ENCODE measurements around the gene KIF7. TPM values are rescaled to one million over a fixed set of nuclear protein-coding genes. Genes with fewer than 3 reads are reported as not detected.
A peak's percentile ranks its signal among the peaks of the same experiment; 100 is the strongest.

Gene KIF7
- total and polyA plus RNA-seq, 2 donors (not counting 1 experiment from before 2014, with no cell fraction given) = 2.9 to 11.4 TPM

DNA sequence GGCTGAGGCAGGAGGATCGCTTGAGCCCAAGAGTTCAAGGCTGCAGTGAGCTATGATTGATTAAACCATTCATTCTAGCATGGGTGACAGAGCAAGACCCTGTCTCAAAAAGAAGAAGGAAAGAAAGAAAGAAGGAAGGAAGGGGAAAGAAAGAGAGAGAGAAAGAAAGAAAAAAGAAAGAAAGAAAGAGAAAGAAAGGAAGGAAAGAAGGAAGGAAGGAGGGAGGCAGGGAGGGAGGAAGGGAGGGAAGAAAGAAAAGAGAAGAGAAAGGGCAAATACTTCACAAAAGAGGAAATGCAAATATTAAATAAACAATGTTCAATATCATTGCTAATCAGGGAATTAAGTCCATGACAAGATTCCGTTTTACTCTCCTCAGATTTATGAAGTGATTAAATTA is 4.0 kb upstream of the KIF7 start:
- Histone ChIP-seq H2AFZ (ENCODE audit: low read length) (no peak overlapping the region), H3K4me2 (ENCODE audit: extremely low read depth, insufficient read depth, low read length) (no peak overlapping the region), H3K27me3 (ENCODE audit: control insufficient read depth, insufficient read depth, low read length) (no peaks in the 10 kb centered on the region), H3K4me3 (replicated peaks in 1 of 4; ENCODE audit: control extremely low read depth in 1 of 4, insufficient read depth in 1 of 4, low read depth in 3 of 4, low read length in 4 of 4) (no peak overlapping the region), H4K20me1 (ENCODE audit: control insufficient read depth, extremely low read depth, insufficient read depth, low read length) (no peaks in the 10 kb centered on the region), H3K4me1 (ENCODE audit: control insufficient read depth, extremely low read depth, insufficient read depth, low read length) (peaks cover 16% of the 10 kb centered on the region), H3K79me2 (ENCODE audit: control insufficient read depth, insufficient read depth, low read length) (peaks cover 3% of the 10 kb centered on the region), H3K9ac (ENCODE audit: insufficient read depth, low read length) (no peak overlapping the region), H3K27ac (ENCODE audit: insufficient read depth, low read length) (no peak overlapping the region), H3K36me3 (ENCODE audit: control insufficient read depth, insufficient read depth, low read length) (no peaks in the 10 kb centered on the region), H3K9me3 (ENCODE audit: control insufficient read depth, insufficient read depth, low read depth, low read length) (no peaks in the 10 kb centered on the region)
- TF ChIP-seq CTCF (conservative IDR thresholded peaks at IDR 0.05 in 1 of 2, IDR thresholded peaks at IDR 0.05 in 1 of 2; ENCODE audit: low read depth in 1 of 2, low read length in 2 of 2) (no peak), EZH2 (IDR thresholded peaks at IDR 0.05; ENCODE audit: low read length, missing control alignments) (no peak)
- no peak for DNase-seq (ENCODE audit: low read depth in 2 of 2)

DNA sequence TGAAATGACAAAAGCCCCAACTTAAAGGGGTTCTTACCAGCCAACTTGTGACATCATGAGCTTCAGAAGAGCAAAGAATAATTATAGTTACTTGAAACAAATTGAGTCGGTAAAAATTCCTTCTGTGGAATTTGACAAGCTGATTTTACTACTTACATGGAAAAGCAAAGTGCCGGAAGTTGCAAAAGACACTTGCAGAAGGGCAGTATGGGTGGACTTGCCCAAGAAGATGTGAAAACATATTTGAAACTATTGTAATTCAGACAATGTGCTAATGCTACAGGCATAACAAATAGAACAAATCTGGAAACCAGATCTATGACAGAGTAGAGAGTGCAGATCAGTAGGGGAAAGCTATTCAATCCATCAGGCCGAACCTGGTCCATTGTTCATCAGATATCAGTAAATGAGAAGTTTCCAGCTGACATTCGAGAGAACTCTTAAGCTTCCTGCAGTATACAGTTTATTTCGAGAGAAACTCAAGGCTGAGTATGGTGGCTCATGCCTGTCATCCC is 2.5 kb upstream of the KIF7 start:
- Histone ChIP-seq H3K27me3 (ENCODE audit: control insufficient read depth, insufficient read depth, low read length) (no peaks in the 10 kb centered on the region), H4K20me1 (ENCODE audit: control insufficient read depth, extremely low read depth, insufficient read depth, low read length) (no peaks in the 10 kb centered on the region), H3K9me3 (ENCODE audit: control insufficient read depth, insufficient read depth, low read depth, low read length) (no peaks in the 10 kb centered on the region), H3K4me3 (replicated peaks in 1 of 4; ENCODE audit: control extremely low read depth in 1 of 4, insufficient read depth in 1 of 4, low read depth in 3 of 4, low read length in 4 of 4) (no peak overlapping the region), H3K36me3 (ENCODE audit: control insufficient read depth, insufficient read depth, low read length) (no peaks in the 10 kb centered on the region), H3K4me2 (ENCODE audit: extremely low read depth, insufficient read depth, low read length) (no peak overlapping the region), H3K27ac (ENCODE audit: insufficient read depth, low read length) (no peak overlapping the region), H2AFZ (ENCODE audit: low read length) (no peak overlapping the region), H3K9ac (ENCODE audit: insufficient read depth, low read length) (no peak overlapping the region), H3K79me2 (ENCODE audit: control insufficient read depth, insufficient read depth, low read length) (peaks cover 8% of the 10 kb centered on the region), H3K4me1 (ENCODE audit: control insufficient read depth, extremely low read depth, insufficient read depth, low read length) (peaks cover 12% of the 10 kb centered on the region)
- no peak for DNase-seq (ENCODE audit: low read depth in 2 of 2)
- TF ChIP-seq EZH2 (IDR thresholded peaks at IDR 0.05; ENCODE audit: low read length, missing control alignments) (no peak), CTCF (conservative IDR thresholded peaks at IDR 0.05 in 1 of 2, IDR thresholded peaks at IDR 0.05 in 1 of 2; ENCODE audit: low read depth in 1 of 2, low read length in 2 of 2) (no peak)

DNA sequence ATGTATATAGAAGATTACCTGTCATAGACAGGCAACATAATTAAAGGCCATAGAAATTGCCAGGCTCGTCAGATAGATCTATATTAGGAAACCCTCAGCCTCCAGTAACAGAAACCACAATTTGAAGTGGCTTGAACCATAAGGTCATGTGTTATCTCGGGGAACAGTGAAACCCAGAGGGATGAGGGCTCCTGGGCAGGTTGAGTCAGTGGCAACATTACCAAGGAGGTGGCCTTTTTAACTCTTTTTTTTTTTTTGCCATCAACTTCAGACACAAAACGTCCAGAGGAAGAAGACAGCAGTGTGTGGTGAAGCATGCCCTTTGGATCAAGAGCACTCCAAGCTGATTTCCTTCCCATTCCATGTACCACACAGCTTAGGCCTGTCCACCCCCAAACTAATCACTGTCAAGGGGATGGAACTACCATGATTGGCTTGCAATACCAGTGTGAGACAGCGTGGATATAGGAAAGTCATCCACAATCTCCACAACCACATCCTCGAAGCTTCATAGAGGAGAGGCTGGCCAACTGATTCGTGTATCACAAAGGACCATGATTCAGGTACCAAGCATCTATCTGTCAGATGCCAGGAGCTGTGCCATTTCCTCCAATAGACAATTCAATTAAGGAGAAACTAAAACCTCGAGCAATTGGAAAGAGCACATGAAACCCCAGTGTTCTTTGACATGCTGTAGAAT is 999 bp upstream of the KIF7 start:
- Histone ChIP-seq H4K20me1 (ENCODE audit: control insufficient read depth, extremely low read depth, insufficient read depth, low read length) (no peaks in the 10 kb centered on the region), H3K27me3 (ENCODE audit: control insufficient read depth, insufficient read depth, low read length) (no peaks in the 10 kb centered on the region), H3K9me3 (ENCODE audit: control insufficient read depth, insufficient read depth, low read depth, low read length) (no peaks in the 10 kb centered on the region), H3K36me3 (ENCODE audit: control insufficient read depth, insufficient read depth, low read length) (peaks cover 3% of the 10 kb centered on the region), H2AFZ (ENCODE audit: low read length) (peak overlapping the region; percentile 5), H3K79me2 (ENCODE audit: control insufficient read depth, insufficient read depth, low read length) (peaks cover 8% of the 10 kb centered on the region), H3K4me1 (ENCODE audit: control insufficient read depth, extremely low read depth, insufficient read depth, low read length) (peaks cover 5% of the 10 kb centered on the region), H3K9ac (ENCODE audit: insufficient read depth, low read length) (no peak overlapping the region), H3K27ac (ENCODE audit: insufficient read depth, low read length) (no peak overlapping the region), H3K4me2 (ENCODE audit: extremely low read depth, insufficient read depth, low read length) (no peak overlapping the region), H3K4me3 (replicated peaks in 1 of 4; ENCODE audit: control extremely low read depth in 1 of 4, insufficient read depth in 1 of 4, low read depth in 3 of 4, low read length in 4 of 4) (no peak overlapping the region)
- DNase-seq (ENCODE audit: low read depth in 2 of 2) = peak in 1 of 2 donors; percentile 41
- TF ChIP-seq CTCF (conservative IDR thresholded peaks at IDR 0.05 in 1 of 2, IDR thresholded peaks at IDR 0.05 in 1 of 2; ENCODE audit: low read depth in 1 of 2, low read length in 2 of 2) (no peak), EZH2 (IDR thresholded peaks at IDR 0.05; ENCODE audit: low read length, missing control alignments) (no peak)

Data from fibroblast of lung (primary cell).